ENCODE results near the gene SYT9. TPM values are rescaled to one million over a fixed set of nuclear protein-coding genes. Genes with fewer than 3 reads are reported as not detected.

The SYT9 gene
- total and polyA plus RNA-seq, 2 donors (not counting 1 experiment from before 2014, with no cell fraction given), result not detected

- no peaks in the 10 kb centered on the region for H4K20me1 ChIP-seq (ENCODE audit: control insufficient read depth, insufficient read depth, low read length, poor library complexity, severe bottlenecking)
- TF ChIP-seq CTCF (IDR thresholded peaks at IDR 0.05) (no peak), EZH2 (IDR thresholded peaks at IDR 0.05; ENCODE audit: borderline replicate concordance, insufficient read depth, low read depth, low read length, poor library complexity, severe bottlenecking) (no peak)
- H3K4me2 ChIP-seq (replicated peaks; ENCODE audit: low read depth, low read length, poor library complexity, severe bottlenecking), result no peak overlapping the region
- DNase-seq (no peak), ATAC-seq (ENCODE audit: low read depth) (no peak)
- no peak overlapping the region for H3K27ac ChIP-seq (ENCODE audit: low read length in 2 of 2)
- H3K9me3 ChIP-seq (ENCODE audit: control extremely low read depth in 1 of 3, control insufficient read depth in 2 of 3, insufficient read depth in 1 of 3, low read length in 2 of 3), result no peaks in the 10 kb centered on the region
- Mint-ChIP-seq H3K4me1 (peaks cover 55% of the 10 kb centered on the region), H3K9me3 (ENCODE audit: insufficient read depth) (no peaks in the 10 kb centered on the region), H3K27ac (no peak overlapping the region), H3K4me3 (no peak overlapping the region), H3K27me3 (no peaks in the 10 kb centered on the region)
- intact Hi-C loops (cut with micrococcal nuclease), result loop anchor here (5.0 kb wide), 1 partner anchor 477 kb away; the partner anchor contains the start of gene EIF3F
- H3K27me3 ChIP-seq (replicated peaks in 1 of 4; ENCODE audit: control extremely low read depth in 1 of 4, control insufficient read depth in 3 of 4, insufficient read depth in 4 of 4, low read length in 3 of 4), result no peaks in the 10 kb centered on the region
- WGBS (ENCODE audit: insufficient coverage), result 100% methylated on average over 1 of the region's 2 CpGs
- H3K36me3 ChIP-seq (replicated peaks in 1 of 2; ENCODE audit: control extremely low read depth in 1 of 2, control insufficient read depth in 1 of 2, extremely low read depth in 1 of 2, insufficient read depth in 2 of 2, low read length in 1 of 2), result no peaks in the 10 kb centered on the region
- H3K79me2 ChIP-seq (ENCODE audit: control insufficient read depth, insufficient read depth, low read length), result peaks cover 49% of the 10 kb centered on the region
- ChIA-PET CTCF (interaction anchor here (0.9 to 4.5 kb wide), 6 partner anchors 9 to 147 kb away, joined by 3 to 36 read pairs (median 4); no protein-coding TSS in a partner anchor), POLR2A (no interaction called here)
- H3K9ac ChIP-seq (ENCODE audit: low read length), result no peak overlapping the region
- H3K4me1 ChIP-seq (ENCODE audit: control insufficient read depth in 2 of 2, insufficient read depth in 2 of 2, low read length in 2 of 2), result peaks cover 49 to 51% of the 10 kb centered on the region in 2 donors
- no peak overlapping the region for H2AFZ ChIP-seq (ENCODE audit: insufficient read depth, low read depth, low read length, poor library complexity, severe bottlenecking)
- H3K4me3 ChIP-seq (ENCODE audit: control extremely low read depth in 1 of 5, extremely low read depth in 1 of 5, insufficient read depth in 1 of 5, low read depth in 2 of 5, low read length in 4 of 5), result no peak overlapping the region
Measured at GRCh38 chr11:7509966-7510365, 258.3 kb downstream of the SYT9 start.

GRCh38 chr11:7511401-7511800, 259.7 kb downstream of the SYT9 start:
- Histone ChIP-seq H4K20me1 (ENCODE audit: control insufficient read depth, insufficient read depth, low read length, poor library complexity, severe bottlenecking) (no peaks in the 10 kb centered on the region), H3K4me2 (replicated peaks; ENCODE audit: low read depth, low read length, poor library complexity, severe bottlenecking) (peak overlapping the region; percentile 96), H3K27me3 (replicated peaks in 1 of 4; ENCODE audit: control extremely low read depth in 1 of 4, control insufficient read depth in 3 of 4, insufficient read depth in 4 of 4, low read length in 3 of 4) (no peaks in the 10 kb centered on the region), H3K9me3 (ENCODE audit: control extremely low read depth in 1 of 3, control insufficient read depth in 2 of 3, insufficient read depth in 1 of 3, low read length in 2 of 3) (no peaks in the 10 kb centered on the region), H3K36me3 (replicated peaks in 1 of 2; ENCODE audit: control extremely low read depth in 1 of 2, control insufficient read depth in 1 of 2, extremely low read depth in 1 of 2, insufficient read depth in 2 of 2, low read length in 1 of 2) (no peaks in the 10 kb centered on the region), H2AFZ (ENCODE audit: insufficient read depth, low read depth, low read length, poor library complexity, severe bottlenecking) (no peak overlapping the region), H3K27ac (ENCODE audit: low read length in 2 of 2) (peak overlapping the region; percentile 100), H3K4me3 (ENCODE audit: control extremely low read depth in 1 of 5, extremely low read depth in 1 of 5, insufficient read depth in 1 of 5, low read depth in 2 of 5, low read length in 4 of 5) (no peak overlapping the region), H3K79me2 (ENCODE audit: control insufficient read depth, insufficient read depth, low read length) (peaks cover 58% of the 10 kb centered on the region), H3K9ac (ENCODE audit: low read length) (no peak overlapping the region), H3K4me1 (ENCODE audit: control insufficient read depth in 2 of 2, insufficient read depth in 2 of 2, low read length in 2 of 2) (peaks cover 54 to 56% of the 10 kb centered on the region in 2 donors)
- POLR2A ChIA-PET, result interaction anchor here (1.6 kb wide), 2 partner anchors 10 to 15 kb away, joined by 6 to 7 read pairs; no protein-coding TSS in a partner anchor
- peaks cover 44% of the 10 kb centered on the region for H3K4me1 Mint-ChIP-seq
- DNase-seq (peak; percentile 67), ATAC-seq (ENCODE audit: low read depth) (no peak)
- peak overlapping the region; percentile 97 for H3K4me3 Mint-ChIP-seq
- H3K27ac Mint-ChIP-seq, result peak overlapping the region; percentile 99
- no peak for TF ChIP-seq CTCF (IDR thresholded peaks at IDR 0.05)
- no peak for TF ChIP-seq EZH2 (IDR thresholded peaks at IDR 0.05; ENCODE audit: borderline replicate concordance, insufficient read depth, low read depth, low read length, poor library complexity, severe bottlenecking)
- H3K9me3 Mint-ChIP-seq (ENCODE audit: insufficient read depth), result no peaks in the 10 kb centered on the region
- intact Hi-C loops (cut with micrococcal nuclease), result loop anchor here (5.0 kb wide), 1 partner anchor 476 kb away; the partner anchor contains the start of gene EIF3F
- CTCF ChIA-PET, result interaction anchor here (1.1 to 4.5 kb wide), 8 partner anchors 10 to 75 kb away, joined by 3 to 36 read pairs (median 10); no protein-coding TSS in a partner anchor
- H3K27me3 Mint-ChIP-seq, result no peaks in the 10 kb centered on the region
- 14% methylated on average over 5 of the region's 5 CpGs for WGBS (ENCODE audit: insufficient coverage)

All from B cell (primary cell).